ENCODE data around the gene ARL6IP5. TPM values are rescaled to one million over a fixed set of nuclear protein-coding genes. Genes with fewer than 3 reads are reported as not detected.
A peak's percentile ranks its signal among the peaks of the same experiment; 100 is the strongest.

Gene ARL6IP5
- total and polyA plus RNA-seq, 2 of the 13 experiments (the other 11 are each of a cell fraction or from before 2014, with no cell fraction given): 23.7 to 29.6 TPM

DNA sequence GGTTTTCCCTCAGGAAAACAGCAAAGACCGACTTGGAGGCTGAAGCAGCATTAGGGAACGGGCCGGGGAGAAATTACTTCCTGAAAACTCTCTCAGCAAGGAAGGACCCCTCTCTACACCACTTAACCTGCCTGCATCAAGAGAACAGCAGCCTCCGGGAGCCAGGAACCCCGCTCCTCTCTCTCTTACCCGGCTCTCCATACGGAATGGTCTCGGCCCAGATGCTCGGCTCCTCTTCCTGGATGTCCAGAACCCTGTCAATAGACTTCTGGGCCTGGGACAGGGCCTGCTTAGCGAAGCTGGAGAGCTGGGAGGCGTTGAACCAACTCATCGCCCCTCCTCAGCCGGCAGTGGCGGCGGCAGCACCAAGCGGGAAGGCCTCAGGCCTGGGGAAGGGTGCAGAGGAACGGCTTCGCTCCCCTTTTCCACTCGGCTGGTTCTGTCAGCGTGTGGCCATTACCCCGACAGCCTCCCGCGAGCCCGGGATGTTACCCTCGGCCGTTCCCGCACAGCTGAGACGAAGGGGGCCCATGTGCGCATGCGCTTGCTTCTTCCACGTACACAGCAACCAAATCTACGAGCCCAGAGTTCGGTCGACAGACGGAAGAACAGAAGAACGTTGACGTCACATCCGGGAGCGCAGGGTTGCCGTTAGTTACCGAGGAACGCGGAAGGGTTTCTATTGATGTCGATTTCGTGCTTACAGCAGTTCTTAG lies 32.8 kb upstream of the ARL6IP5 start, which contains the start of gene TMF1 (continued):
- TF ChIP-seq AKNA (CRISPR knock-in tag; IDR thresholded peaks at IDR 0.05; ENCODE audit: borderline replicate concordance): no peak
- TF ChIP-seq CBFB (CRISPR knock-in tag; IDR thresholded peaks at IDR 0.05): no peak
- no peak for TF ChIP-seq RBM39 (IDR thresholded peaks at IDR 0.05; ENCODE audit: low read depth, low read length, poor library complexity, severe bottlenecking)
- TF ChIP-seq, protein P1, sequence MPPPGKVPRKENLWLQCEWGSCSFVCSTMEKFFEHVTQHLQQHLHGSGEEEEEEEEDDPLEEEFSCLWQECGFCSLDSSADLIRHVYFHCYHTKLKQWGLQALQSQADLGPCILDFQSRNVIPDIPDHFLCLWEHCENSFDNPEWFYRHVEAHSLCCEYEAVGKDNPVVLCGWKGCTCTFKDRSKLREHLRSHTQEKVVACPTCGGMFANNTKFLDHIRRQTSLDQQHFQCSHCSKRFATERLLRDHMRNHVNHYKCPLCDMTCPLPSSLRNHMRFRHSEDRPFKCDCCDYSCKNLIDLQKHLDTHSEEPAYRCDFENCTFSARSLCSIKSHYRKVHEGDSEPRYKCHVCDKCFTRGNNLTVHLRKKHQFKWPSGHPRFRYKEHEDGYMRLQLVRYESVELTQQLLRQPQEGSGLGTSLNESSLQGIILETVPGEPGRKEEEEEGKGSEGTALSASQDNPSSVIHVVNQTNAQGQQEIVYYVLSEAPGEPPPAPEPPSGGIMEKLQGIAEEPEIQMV (CRISPR knock-in tag; IDR thresholded peaks at IDR 0.05; ENCODE audit: low read depth): no peak; the same call in 1 of the 2 replicates
- TF ChIP-seq, protein P2, sequence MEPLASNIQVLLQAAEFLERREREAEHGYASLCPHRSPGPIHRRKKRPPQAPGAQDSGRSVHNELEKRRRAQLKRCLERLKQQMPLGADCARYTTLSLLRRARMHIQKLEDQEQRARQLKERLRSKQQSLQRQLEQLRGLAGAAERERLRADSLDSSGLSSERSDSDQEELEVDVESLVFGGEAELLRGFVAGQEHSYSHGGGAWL (CRISPR knock-in tag; IDR thresholded peaks at IDR 0.05): peak; percentile 56; the same call in 1 of the 2 replicates
- TF ChIP-seq ZNF615 (CRISPR knock-in tag; IDR thresholded peaks at IDR 0.05; ENCODE audit: borderline replicate concordance): no peak
- no peak; the same call in 1 of the 2 replicates for TF ChIP-seq U2AF2 (IDR thresholded peaks at IDR 0.05; ENCODE audit: low read depth, low read length)
- no peak for TF ChIP-seq ZZZ3 (CRISPR knock-in tag; IDR thresholded peaks at IDR 0.05; ENCODE audit: borderline replicate concordance)
- no peak for TF ChIP-seq RARA (CRISPR knock-in tag; IDR thresholded peaks at IDR 0.05)
- TF ChIP-seq, protein P3, sequence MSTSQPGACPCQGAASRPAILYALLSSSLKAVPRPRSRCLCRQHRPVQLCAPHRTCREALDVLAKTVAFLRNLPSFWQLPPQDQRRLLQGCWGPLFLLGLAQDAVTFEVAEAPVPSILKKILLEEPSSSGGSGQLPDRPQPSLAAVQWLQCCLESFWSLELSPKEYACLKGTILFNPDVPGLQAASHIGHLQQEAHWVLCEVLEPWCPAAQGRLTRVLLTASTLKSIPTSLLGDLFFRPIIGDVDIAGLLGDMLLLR (CRISPR knock-in tag; IDR thresholded peaks at IDR 0.05): no peak
- peak; percentile 28; the same call in 1 of the 2 replicates for TF ChIP-seq ZNF776 (CRISPR knock-in tag; IDR thresholded peaks at IDR 0.05)
- no peak for TF ChIP-seq TCF7L2 (IDR thresholded peaks at IDR 0.05; ENCODE audit: low read depth, low read length)
- no peak for TF ChIP-seq ZNF282 (IDR thresholded peaks at IDR 0.05; ENCODE audit: partially characterized antibody)
- TF ChIP-seq PRDM10 (CRISPR knock-in tag; IDR thresholded peaks at IDR 0.05; ENCODE audit: low read depth): no peak
- TF ChIP-seq CAMTA2 (CRISPR knock-in tag; IDR thresholded peaks at IDR 0.05; ENCODE audit: borderline replicate concordance): no peak
- no peak for TF ChIP-seq AKAP8 (CRISPR knock-in tag; IDR thresholded peaks at IDR 0.05)
- TF ChIP-seq FOXC1 (CRISPR knock-in tag; IDR thresholded peaks at IDR 0.05; ENCODE audit: borderline replicate concordance): no peak
- TF ChIP-seq ZNF589 (CRISPR knock-in tag; conservative IDR thresholded peaks at IDR 0.05): no peak

Data from HepG2 (cell line).